ENCODE results near the gene CCDC187. TPM values are rescaled to one million over a fixed set of nuclear protein-coding genes. Genes with fewer than 3 reads are reported as not detected.

Gene CCDC187
- total and polyA plus RNA-seq, 12 donors: 0.02 to 0.07 (median 0.03) TPM; not detected in 8

DNA sequence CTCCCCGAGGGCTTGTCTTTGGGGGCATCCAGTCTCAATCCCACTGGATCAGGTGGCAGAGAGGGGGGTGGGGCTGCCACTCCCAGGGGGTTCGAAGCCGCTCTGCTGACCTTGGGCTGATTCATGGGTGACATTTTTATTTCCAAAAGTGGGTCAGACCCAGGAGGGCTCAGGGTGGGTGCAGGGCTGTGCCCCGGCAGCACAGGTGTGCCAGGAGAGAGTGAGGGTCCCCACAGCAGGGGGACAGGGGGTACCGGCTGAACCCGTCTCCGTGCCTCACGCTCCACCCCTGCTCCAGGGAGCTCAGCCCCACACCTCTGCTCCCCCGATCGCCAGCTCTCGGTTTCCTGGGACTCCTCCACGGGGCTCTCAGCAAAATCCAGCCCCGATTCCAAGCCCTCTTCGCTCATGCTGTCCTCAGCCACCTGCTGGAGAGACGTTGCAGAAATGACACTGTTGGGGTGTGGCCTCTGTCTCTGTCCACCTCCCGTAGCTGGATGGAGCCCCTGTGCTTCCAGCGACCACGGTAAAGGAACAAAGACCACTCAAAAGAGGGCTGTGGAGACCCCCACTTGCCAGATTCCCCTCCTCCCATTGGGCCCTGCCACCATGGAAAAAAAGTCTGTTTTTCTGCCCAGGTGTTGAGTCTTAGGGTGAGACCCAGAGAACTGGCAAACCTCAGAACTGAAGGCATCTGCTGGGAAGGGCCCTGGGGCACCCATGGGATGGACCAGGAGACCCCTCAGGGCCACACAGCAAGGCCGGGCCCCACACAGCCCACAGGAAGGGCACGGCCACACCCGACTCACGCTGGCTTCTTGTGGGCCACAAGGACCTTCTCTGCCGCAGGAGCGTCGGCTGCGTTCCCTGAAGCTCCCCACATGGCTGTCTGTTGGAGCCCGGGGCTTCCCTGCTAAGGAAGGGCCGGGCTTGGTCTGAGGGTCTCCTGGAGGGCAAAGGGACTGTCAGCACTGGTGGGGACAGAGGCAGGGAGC lies 47.7 kb downstream of the CCDC187 start:
- H3K27me3 ChIP-seq: peaks cover 0 to 29% (median 0%) of the 10 kb centered on the region in 7 donors
- 70 to 71% methylated on average over 28 of the region's 28 CpGs for WGBS, 2 donors
- peaks cover 0 to 11% (median 4%) of the 10 kb centered on the region in 9 donors for H3K4me1 ChIP-seq
- no peak for TF ChIP-seq CTCF (IDR thresholded peaks at IDR 0.05)
- H3K9me3 ChIP-seq: no peaks in the 10 kb centered on the region
- no peaks in the 10 kb centered on the region for H3K36me3 ChIP-seq
- no peak overlapping the region for H3K4me3 ChIP-seq
- no peak overlapping the region for H3K27ac ChIP-seq
- intact Hi-C loops (cut with DNase I): no loop called here
- DNase-seq (no peak), ATAC-seq (no peak)

GRCh38 chr9:136255166-136255538 lies 48.7 kb downstream of the CCDC187 start:
- intact Hi-C loops (cut with DNase I): no loop called here
- ATAC-seq: peak in 1 of 8 donors; percentile 42
- H3K27me3 ChIP-seq: peaks cover 0 to 29% (median 0%) of the 10 kb centered on the region in 7 donors
- DNase-seq: no peak
- no peak for TF ChIP-seq CTCF (IDR thresholded peaks at IDR 0.05)
- H3K36me3 ChIP-seq: no peaks in the 10 kb centered on the region
- H3K9me3 ChIP-seq: no peaks in the 10 kb centered on the region
- 60 to 70% methylated on average over 12 of the region's 12 CpGs for WGBS, 2 donors
- peaks cover 0 to 11% (median 4%) of the 10 kb centered on the region in 9 donors for H3K4me1 ChIP-seq
- no peak overlapping the region for H3K4me3 ChIP-seq
- peak overlapping the region in 2 of 10 donors; percentile 26 to 55 for H3K27ac ChIP-seq

DNA sequence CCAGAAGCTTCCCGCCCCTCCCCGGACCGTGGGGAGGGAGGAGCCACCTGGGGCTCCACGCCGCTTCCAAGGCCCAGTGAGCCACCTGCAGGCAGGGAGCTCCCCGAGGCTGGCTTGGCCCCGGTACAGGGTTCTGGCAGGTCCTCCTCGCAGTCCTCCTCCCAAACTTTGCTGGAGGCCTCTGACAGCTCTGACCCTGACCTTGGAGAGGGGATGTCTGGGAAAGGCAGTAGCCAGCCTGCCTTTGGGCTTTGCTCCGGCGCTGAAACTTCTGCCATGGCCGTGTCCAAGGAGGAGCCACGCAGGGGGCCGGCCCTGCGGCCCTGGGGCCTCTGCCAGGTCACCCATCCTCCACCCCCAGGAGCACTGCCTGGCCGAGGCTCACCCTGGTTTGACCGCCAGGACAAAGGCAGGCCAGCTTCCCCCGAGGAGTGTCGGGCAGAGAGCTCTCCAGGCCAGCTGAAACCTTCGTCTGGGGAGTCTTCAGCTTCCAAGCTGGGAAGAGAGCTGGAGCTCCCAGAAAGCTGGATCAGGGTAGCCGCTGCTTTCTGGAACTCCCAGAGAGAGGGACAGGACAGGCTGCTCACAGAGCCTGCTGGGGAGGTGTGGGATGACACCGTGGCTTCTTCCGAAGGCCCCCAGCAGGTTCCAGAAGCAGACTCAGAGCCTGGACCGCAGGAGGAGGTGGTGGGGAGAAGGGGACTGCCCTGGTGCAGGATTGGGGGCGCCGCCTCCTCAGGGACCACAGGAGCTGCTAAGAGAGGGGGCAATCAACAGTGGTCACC lies 49.3 kb downstream of the CCDC187 start:
- intact Hi-C loops (cut with DNase I): no loop called here
- no peak overlapping the region for H3K4me3 ChIP-seq
- peaks cover 0 to 11% (median 4%) of the 10 kb centered on the region in 9 donors for H3K4me1 ChIP-seq
- no peaks in the 10 kb centered on the region for H3K9me3 ChIP-seq
- DNase-seq (peak in 1 of 2 donors; percentile 58), ATAC-seq (peak; percentile 32 to 68 (median 56))
- H3K27me3 ChIP-seq: peaks cover 0 to 29% (median 0%) of the 10 kb centered on the region in 7 donors
- TF ChIP-seq CTCF (IDR thresholded peaks at IDR 0.05): no peak
- peak overlapping the region in 5 of 10 donors; percentile 6 to 55 (median 9) for H3K27ac ChIP-seq
- no peaks in the 10 kb centered on the region for H3K36me3 ChIP-seq
- WGBS, 2 donors: 52 to 62% methylated on average over 25 of the region's 25 CpGs

Data from heart right ventricle (tissue), 16 donors.